Activated naive CD4-positive, alpha-beta T cell treated with Interleukin-2 at 50 U/mL for 16 hours (primary cell): Measurements from ENCODE around the gene RIC8A.

Experiments
- DNase-seq: peaks from one replicate; pipeline ENCODE4 v3.0.0-alpha.2; 2020

RIC8A gene

GRCh38 chr11:250740-251299 is 43.3 kb downstream of the RIC8A start:
- DNase-seq = peak; percentile 80

- no peak for DNase-seq
Measured at GRCh38 chr11:251550-251949, 44.0 kb downstream of the RIC8A start.

GRCh38 chr11:252666-253065 is 45.2 kb downstream of the RIC8A start:
- DNase-seq = no peak

- DNase-seq = no peak
Measured at GRCh38 chr11:253160-253885, 45.8 kb downstream of the RIC8A start.

- DNase-seq = no peak
Measured at GRCh38 chr11:253886-254270, 46.4 kb downstream of the RIC8A start.

GRCh38 chr11:255176-255575 is 47.7 kb downstream of the RIC8A start:
- no peak for DNase-seq

- DNase-seq = no peak
Measured at GRCh38 chr11:255816-256215, 48.3 kb downstream of the RIC8A start.

- no peak for DNase-seq
Measured at GRCh38 chr11:256952-257737, 49.6 kb downstream of the RIC8A start.

- DNase-seq = no peak
Measured at GRCh38 chr11:257766-258493, 50.4 kb downstream of the RIC8A start.

GRCh38 chr11:259413-259812 is 51.9 kb downstream of the RIC8A start:
- no peak for DNase-seq

GRCh38 chr11:261624-262023 is 54.1 kb downstream of the RIC8A start:
- no peak for DNase-seq
